Middle frontal gyrus (tissue), 1 donor: Measurements from ENCODE around the gene TMEM212.
"Not testable (repeated sequence)": the region's sequence is repeated elsewhere in the genome, so short reads cannot be mapped to it uniquely, and the experiment has no call there.

Experiments
- DNase-seq: peaks from one replicate; pipeline ENCODE4 v3.0.0-alpha.2; 2015; ENCODE audit warnings: low spot score; ENCODE audit errors: extremely low spot score

TMEM212 gene

GRCh38 chr3:171883893-171884279 is 40.7 kb downstream of the TMEM212 start:
- no peak for DNase-seq

DNA sequence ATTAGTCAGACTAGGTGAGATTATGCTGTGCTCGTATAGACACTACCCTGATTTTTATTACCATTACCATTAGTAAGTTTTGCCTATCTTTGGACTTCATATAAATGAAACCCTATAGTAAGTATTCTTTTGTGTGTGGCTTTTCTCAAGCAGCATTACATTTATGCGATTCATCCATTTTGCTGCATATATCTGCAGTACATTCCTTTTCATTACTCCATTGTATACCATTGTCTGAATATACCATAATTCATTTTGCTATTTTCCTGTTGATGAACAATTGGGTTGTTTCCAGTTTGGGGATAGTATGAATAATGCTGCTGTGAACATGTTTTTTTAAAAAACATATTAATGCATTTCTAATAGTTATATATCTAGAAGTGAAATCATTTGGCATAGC is 45.3 kb downstream of the TMEM212 start:
- DNase-seq: no peak

DNA sequence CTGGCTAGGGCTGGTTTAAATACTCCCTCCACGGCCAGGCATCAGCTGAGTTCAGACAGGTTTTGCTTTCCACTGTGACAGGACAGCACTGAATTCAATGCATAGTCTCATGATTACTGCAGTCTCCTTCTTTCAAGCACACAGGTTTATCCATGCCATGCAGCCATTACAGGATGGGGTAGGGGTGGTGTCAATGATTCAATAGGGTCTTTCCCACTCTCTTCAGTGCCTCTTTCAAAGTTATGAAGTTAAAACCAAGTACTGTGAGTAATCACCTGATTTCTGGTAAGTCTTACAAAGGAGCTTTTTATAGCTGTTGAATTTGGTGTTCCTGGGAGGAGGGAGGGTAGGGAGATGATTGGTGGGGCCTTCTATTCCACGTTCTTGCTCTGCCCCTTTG is 47.2 kb downstream of the TMEM212 start:
- no peak for DNase-seq

DNA sequence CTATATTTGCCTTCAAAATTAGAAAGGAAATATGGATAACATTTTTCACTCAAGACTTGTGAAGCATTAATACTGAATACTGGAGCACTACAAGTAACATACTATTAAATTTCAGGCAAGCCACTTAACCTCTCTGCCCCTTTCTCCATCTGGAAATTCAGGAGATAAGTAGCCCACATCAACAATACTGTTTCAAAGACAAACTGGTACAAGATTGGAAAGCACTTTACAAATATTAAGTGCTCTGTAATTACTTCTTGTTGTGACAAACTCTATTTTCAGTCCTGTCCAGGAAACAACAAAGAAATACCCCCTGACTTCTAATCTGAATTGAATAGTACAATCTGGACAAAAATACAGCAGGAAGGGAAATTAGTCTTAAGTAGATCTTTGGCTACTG is 49.3 kb downstream of the TMEM212 start:
- DNase-seq: no peak

DNA sequence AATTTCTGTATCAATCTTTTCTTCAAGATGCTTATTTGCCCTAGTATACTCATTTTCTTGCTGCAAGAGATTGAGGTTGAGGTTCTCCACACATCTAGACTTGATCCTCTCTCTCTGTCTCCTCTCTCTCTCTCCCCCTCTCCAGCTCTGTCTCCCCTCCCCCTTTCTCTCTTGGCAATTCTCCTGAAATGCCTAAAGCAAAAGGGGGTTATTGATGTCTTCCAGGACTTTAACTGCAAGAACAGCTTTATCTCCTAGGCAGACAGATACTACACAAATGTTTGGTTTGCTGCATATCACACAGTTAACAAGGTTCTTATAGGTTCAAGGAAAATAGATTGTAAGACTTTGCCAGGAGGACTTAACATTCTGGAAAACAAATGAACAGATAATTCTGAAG is 52.1 kb downstream of the TMEM212 start:
- no peak for DNase-seq

DNA sequence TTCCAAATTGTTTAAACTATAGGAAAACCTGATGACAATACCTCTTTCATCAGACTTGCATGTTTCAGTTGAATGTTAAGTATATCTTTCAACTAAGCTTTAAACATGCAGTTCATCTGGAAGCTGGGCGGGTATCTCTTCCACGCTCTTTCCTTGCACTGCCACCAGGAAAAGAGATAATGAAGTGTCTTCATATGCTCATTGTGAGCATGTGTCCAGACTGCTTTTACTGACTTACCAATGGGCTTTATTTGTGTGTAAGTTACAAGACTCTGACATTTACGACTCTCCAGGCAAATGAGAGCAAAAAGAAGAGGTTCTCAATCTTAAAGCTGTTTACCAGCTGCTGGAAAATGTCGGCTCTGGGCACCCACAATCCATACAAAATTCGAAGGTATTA is 52.8 kb downstream of the TMEM212 start:
- DNase-seq: no peak

- DNase-seq: no peak
Observed at GRCh38 chr3:171896316-171896715, 53.2 kb downstream of the TMEM212 start.

DNA sequence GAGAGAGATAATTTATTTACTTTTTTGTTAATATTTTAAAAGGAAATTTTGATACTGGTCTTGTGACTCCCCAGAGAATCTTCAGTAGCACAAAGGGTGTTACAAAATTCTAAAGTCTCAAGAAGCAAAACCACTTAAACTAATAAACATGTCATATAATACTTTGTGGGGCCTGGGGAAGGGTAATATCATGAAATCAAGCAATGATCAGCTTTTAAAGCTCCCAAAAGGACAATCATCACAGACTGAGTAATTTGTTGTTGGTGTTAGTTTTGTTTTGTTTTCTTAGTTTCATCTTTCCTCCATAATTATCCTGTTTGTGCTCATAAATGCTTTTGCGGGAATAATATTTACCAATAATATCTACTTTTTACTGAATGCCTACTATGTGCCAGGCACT is 55.0 kb downstream of the TMEM212 start:
- no peak for DNase-seq

DNA sequence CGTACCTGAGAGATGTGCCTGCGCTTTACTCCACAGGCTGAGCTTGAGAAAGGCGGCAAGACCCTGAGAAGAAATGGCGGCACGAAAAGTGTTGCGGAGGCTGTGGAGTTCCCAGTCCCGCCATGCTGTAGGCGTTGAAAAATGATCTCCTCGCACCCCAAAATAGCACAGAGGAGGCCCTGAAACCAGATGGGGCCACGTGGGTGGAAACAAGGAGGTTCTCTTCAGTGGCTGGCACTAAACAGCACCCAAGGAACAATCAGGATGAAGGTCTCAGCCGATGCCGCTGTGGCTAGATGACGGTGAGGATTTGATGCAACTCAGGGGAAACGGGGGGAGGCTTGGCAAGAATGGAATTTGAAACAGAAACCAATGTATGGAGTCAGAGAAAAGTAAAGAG is 57.3 kb downstream of the TMEM212 start:
- DNase-seq: no peak

DNA sequence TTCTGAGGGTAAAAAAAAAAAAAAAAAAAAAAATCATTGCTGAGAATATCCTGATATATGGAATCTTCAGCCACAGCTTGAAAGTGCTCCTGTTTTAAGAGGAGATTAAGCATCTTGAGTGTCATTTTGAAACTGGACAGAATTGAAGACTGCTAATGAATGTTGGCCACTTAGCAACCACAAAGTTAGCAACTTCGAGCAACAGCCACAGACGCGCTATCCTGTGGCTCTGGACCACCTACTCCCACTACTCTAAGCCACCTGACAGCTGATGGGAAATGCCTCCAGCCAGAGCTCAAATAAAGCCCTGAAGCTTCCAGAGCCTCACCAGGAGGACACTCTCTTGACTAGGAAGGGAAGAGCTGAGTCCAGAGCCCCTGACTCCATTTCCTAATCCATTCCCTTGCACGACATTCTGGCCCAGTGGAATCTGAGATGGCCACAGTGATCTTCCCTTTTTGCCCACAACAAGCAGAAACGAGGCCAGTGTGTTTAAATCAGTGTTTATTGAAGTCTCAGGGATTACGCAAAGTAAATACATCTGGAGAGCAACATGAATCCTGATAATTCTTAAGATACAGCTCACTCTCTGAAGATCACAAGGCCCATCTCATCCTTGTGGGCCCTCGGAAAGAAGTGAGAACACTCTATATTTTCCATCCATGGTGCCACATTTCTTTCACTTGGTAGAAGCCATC is 58.6 kb downstream of the TMEM212 start:
- DNase-seq: no peak

DNA sequence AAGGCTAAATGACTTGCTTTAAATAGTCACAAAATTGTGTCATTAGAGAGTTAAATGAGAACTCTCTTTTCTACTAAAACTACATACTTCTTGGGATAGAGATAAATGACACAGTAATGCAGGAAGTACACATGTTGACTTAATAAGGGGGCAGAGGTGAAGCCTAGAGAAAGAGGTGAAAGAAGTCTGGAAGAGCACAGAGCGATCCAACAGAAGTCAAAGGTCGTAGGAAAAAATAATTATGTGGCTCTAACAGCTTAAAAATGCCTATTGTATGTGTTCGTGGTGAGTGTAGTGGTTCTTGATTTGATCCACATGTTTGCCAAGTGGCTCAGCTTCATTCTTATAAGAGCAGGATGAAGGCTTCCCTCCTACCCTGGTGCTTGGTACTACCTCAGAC is 61.7 kb downstream of the TMEM212 start:
- DNase-seq: no peak

DNA sequence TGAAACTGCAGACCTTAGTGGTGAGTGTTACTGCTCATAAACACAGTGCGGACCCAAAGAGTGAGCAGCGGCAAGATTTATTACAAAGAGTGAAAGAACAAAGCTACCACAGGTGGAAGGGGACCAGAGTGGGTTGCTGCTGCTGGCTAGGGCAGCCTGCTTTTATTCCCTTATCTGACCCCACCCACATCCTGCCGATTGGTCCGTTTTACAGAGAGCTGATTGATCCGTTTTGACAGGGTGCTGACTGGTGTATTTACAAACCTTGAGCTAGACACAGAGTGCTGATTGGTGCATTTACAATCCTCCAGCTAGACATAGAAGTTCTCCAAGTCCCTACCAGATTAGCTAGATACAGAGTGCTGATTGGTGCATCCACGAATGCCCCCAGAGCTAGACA is 63.4 kb downstream of the TMEM212 start:
- not testable (repeated sequence) for DNase-seq

- DNase-seq: no peak
Observed at GRCh38 chr3:171906951-171907676, 64.0 kb downstream of the TMEM212 start.

DNA sequence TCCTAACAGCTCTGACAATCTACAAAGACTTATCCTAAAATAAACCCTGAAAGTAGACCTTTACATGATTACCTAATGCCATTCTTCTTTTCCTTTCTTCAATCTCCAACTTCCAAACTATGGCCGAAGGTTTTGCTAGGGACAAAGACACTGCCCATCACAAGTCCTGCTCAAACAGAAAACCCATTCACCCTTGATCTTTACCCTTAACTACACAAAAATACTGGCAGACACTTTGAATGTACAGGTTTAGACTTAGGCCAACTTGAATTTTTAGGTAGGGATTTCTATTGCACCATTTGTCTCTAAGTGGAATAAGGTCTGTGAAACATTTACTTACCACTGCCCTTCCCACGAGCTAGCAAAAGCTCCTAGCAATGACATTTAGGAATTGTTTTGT is 64.6 kb downstream of the TMEM212 start:
- no peak for DNase-seq

GRCh38 chr3:171908731-171909130 is 65.6 kb downstream of the TMEM212 start:
- DNase-seq: no peak
